ENCODE data around the gene SENP2.
"Not testable (repeated sequence)": the region's sequence is repeated elsewhere in the genome, so short reads cannot be mapped to it uniquely, and the experiment has no call there.

The SENP2 gene

DNA sequence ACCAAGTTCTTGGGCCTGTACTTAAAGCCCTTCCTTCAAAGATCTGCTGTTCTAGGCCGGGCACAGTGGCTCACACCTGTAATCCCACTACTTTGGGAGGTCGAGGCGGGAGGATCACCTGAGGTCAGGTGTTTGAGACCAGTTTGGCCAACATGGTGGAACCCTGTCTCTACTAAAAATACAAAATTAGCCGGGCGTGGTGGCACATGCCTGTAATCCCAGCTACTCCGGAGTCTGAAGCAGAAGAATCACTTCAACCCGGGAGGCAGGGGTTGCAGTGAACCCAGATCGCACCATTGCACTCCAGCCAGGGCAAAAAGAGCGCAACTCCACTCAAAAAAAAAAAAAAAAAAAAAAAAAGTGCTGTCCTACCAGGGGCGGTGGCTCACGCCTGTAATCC is 52.6 kb downstream of the SENP2 start:
- not testable (repeated sequence) for H3K9me3 ChIP-seq (ENCODE audit: control insufficient read depth, low read length)

DNA sequence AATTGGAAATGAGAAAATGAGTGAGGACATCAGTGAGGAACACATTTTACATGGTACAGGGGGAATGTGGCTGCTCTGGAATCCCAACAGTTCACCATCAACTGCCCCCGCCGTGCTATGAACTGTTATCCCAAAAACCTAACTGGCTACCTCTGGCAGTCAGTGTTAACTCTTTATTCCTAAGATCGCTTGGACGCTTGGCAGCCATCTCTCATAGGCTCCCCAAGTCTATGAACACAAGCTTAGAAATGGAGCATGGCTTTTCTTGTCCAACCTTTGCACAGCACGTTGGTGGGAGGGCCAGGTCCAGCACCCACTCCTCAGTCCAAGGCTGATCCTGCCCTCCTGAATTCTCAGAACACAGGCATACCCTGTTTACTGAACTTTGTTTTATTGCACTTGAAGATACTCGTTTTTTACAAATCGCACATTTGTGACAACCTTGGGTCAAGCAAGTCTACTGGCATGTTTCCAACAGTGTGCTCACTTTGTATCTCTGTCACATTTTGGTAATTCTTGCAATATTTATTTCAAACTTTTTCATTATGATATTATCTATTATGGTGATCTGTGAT is 53.6 kb downstream of the SENP2 start:
- no peaks in the 10 kb centered on the region for H3K4me1 ChIP-seq (ENCODE audit: control insufficient read depth, insufficient read depth, low read length)
- no peak overlapping the region for H3K4me3 ChIP-seq (ENCODE audit: low read length)
- H3K9ac ChIP-seq (ENCODE audit: low read length), result no peak overlapping the region
- no peaks in the 10 kb centered on the region for H3K36me3 ChIP-seq (ENCODE audit: control insufficient read depth, insufficient read depth, low read length)
- no peaks in the 10 kb centered on the region for H3K9me3 ChIP-seq (ENCODE audit: control insufficient read depth, low read length)
- H3K27me3 ChIP-seq (ENCODE audit: control insufficient read depth, insufficient read depth, low read length), result no peaks in the 10 kb centered on the region

More for the DNA sequence above, 52.6 kb downstream of the SENP2 start:
- H3K4me1 ChIP-seq (ENCODE audit: control insufficient read depth, insufficient read depth, low read length); H3K9ac ChIP-seq (ENCODE audit: low read length); H3K36me3 ChIP-seq (ENCODE audit: control insufficient read depth, insufficient read depth, low read length); H3K4me3 ChIP-seq (ENCODE audit: low read length); H3K27me3 ChIP-seq (ENCODE audit: control insufficient read depth, insufficient read depth, low read length): not testable (repeated sequence)

DNA sequence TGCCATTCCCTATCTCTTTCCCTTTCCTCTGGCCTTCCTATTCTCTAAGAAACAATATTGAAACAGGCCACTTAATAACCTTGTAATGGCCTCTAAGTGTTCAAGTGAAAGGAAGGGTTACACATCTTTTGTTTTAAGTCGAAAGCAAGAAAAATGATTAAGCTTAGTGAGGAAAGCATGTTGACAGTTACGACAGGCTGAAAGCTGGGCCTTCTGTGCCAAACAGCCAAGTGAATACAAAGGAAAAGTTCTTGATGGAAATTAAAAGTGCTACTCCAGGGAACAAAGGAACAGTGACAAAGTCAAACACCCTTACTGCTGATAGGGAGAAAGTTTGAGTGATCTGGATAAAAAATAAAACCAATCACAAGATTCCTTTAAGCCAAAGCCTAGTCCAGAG is 54.2 kb downstream of the SENP2 start:
- H3K27me3 ChIP-seq (ENCODE audit: control insufficient read depth, insufficient read depth, low read length), result no peaks in the 10 kb centered on the region
- H3K36me3 ChIP-seq (ENCODE audit: control insufficient read depth, insufficient read depth, low read length), result no peaks in the 10 kb centered on the region
- H3K9ac ChIP-seq (ENCODE audit: low read length), result no peak overlapping the region

DNA sequence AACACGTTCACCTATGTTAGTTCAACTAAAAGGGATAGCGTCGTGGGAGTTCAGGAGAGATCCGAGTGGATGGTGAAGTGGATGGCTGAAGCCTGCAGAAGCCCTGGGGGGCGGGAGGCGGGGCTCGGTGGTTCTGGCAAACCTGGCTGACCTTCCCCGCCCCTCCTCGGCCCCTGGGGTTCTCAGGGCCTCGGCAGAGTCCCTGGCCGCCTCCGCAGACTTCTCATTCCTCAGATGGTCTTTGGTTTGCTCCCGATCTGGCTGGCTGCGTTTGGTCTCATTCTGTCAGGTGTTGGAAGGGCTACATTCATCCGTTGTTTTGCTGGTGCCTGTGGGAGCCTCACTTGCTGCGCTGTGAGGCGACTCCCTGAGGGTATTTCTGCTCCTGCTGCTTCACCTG is 59.1 kb downstream of the SENP2 start:
- not testable (repeated sequence) for H3K9ac ChIP-seq (ENCODE audit: low read length); H3K36me3 ChIP-seq (ENCODE audit: control insufficient read depth, insufficient read depth, low read length); H3K9me3 ChIP-seq (ENCODE audit: control insufficient read depth, low read length); H3K27me3 ChIP-seq (ENCODE audit: control insufficient read depth, insufficient read depth, low read length); H3K4me3 ChIP-seq (ENCODE audit: low read length); H3K4me1 ChIP-seq (ENCODE audit: control insufficient read depth, insufficient read depth, low read length)

More for the DNA sequence above, 54.2 kb downstream of the SENP2 start:
- Histone ChIP-seq H3K4me3 (ENCODE audit: low read length) (no peak overlapping the region), H3K9me3 (ENCODE audit: control insufficient read depth, low read length) (no peaks in the 10 kb centered on the region), H3K4me1 (ENCODE audit: control insufficient read depth, insufficient read depth, low read length) (no peaks in the 10 kb centered on the region)

DNA sequence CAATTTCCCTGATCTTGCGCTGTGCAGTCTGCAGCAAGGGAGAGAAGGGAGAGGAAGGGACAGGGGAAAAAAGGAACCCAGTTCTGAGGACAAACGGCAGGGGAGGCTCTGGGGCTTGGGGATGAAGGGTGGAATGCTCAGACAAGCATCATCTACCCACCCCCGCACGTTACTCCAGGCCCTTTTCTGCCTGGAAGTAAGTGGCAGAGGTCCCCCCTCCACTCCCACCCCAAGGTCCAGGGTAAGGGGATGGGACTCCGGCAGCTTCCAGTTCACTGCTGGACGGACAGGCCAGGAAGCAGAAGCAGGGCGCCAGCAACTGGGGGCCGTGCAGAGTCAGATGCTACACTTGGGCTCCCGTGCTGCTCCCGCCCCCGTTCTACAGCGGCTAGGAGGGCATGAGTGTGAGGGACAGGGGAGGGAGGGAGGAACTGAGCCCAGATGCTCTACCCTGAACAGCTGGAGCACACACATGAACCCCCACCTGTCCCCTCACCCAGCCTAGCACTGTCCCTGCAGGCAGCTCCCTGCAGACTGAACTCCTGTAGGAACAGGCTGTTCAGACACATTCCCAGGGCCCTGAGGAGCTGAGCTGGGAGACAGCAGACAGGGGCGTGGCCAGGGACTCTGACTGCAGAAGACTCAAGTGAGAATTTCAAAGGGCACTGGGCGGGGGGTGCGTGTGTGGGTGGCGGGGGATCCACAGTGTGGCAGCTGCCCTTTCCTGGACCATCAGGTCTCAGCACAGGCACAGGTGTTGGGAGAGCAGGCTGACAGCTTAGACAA is 59.7 kb downstream of the SENP2 start:
- no peaks in the 10 kb centered on the region for H3K36me3 ChIP-seq (ENCODE audit: control insufficient read depth, insufficient read depth, low read length)
- H3K9ac ChIP-seq (ENCODE audit: low read length), result no peak overlapping the region

DNA sequence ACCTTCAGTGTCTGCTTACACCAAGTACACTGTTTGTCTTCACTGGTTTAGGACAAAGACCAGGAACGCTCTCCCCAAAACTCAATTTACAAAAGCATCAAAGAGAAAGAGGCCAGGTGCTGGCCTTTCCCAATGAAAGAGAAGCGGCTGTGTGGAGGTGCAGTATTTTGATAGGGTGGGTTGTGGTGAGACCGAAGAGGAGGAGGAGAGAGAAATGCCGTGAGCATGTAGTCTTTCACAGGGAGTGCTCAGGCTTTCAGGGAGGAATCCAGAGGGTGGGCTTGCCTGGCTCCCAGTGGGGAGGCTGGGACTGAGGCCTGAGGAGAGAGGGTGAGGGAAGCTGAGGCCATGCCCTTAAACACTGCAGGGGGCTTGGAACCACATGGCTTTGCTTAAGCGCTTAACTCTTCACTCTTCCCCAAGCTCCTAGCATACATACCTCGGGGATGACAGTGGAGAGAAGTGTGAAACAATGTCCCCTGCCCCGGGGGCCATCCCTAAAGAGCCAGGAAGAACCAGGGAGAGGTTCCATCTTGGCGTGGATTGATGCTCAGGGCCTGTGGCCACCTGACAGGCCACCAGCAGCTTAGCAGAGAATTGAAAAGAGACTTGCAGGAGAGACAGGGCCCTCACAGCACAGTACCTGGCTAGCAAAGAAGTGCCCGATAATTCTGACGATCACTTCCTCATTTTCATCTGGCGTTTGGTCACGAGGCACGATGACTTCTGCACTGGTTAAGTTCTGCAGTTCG is 60.5 kb downstream of the SENP2 start:
- no peak overlapping the region for H3K9ac ChIP-seq (ENCODE audit: low read length)
- H3K4me1 ChIP-seq (ENCODE audit: control insufficient read depth, insufficient read depth, low read length), result no peaks in the 10 kb centered on the region
- no peaks in the 10 kb centered on the region for H3K27me3 ChIP-seq (ENCODE audit: control insufficient read depth, insufficient read depth, low read length)
- H3K36me3 ChIP-seq (ENCODE audit: control insufficient read depth, insufficient read depth, low read length), result no peaks in the 10 kb centered on the region
- H3K4me3 ChIP-seq (ENCODE audit: low read length), result no peak overlapping the region
- no peaks in the 10 kb centered on the region for H3K9me3 ChIP-seq (ENCODE audit: control insufficient read depth, low read length)

More for the DNA sequence above, 59.7 kb downstream of the SENP2 start:
- Histone ChIP-seq H3K27me3 (ENCODE audit: control insufficient read depth, insufficient read depth, low read length) (no peaks in the 10 kb centered on the region), H3K4me1 (ENCODE audit: control insufficient read depth, insufficient read depth, low read length) (no peaks in the 10 kb centered on the region), H3K9me3 (ENCODE audit: control insufficient read depth, low read length) (no peaks in the 10 kb centered on the region), H3K4me3 (ENCODE audit: low read length) (no peak overlapping the region)

DNA sequence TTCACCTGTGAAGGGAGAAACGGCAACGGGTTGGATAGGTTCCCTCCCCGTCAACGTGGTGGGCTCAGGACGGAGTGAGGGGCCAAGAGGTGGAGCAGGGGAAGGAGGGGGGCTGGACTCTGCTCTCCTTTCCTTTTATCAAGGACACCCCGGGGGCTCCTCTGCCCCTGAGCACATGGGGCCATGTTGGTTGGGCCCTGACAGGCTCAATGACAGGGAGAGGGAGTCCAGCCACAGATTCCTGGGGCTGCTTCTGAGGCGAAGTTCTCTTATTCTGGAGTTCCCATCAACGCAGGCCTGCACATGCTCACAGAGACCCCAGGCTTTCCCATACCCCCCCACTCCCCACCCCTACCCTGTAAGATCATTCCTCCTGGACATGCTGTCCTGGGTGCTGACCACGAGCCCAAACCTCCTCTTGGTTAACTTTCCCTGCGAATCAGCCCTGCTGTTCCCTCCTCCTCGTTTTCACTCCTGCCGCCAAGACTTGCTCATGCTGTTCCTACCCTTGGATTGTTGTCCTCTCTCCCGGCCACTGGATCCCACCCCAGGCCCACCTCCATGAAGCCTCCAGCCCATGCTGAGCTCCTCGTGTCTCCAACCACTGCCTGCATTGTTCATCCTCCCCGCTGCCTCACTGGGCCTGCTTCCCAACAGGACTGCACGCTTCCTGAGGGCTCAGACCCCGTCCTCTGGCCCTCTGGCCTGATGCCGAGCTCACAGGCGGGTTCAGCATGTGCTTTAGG is 61.2 kb downstream of the SENP2 start:
- Histone ChIP-seq H3K36me3 (ENCODE audit: control insufficient read depth, insufficient read depth, low read length) (no peaks in the 10 kb centered on the region), H3K27me3 (ENCODE audit: control insufficient read depth, insufficient read depth, low read length) (no peaks in the 10 kb centered on the region), H3K4me1 (ENCODE audit: control insufficient read depth, insufficient read depth, low read length) (no peaks in the 10 kb centered on the region), H3K4me3 (ENCODE audit: low read length) (no peak overlapping the region), H3K9me3 (ENCODE audit: control insufficient read depth, low read length) (no peaks in the 10 kb centered on the region), H3K9ac (ENCODE audit: low read length) (no peak overlapping the region)

DNA sequence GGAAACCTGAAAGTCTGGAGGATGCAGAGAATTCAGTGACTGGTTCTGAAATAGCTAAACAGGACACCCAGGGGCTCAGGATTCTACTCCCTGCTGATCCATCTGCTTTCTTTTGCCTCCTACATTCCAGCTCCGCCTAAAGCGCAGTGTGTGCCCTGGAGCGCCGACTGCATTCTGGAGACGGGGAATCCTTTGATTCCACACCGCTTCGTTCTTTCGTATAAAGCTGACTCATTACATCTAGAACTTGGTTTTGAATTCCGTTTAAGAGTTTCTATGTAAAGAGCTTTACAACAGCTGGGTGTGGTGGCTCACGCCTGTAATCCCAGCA is 61.8 kb downstream of the SENP2 start:
- Histone ChIP-seq H3K9ac (ENCODE audit: low read length) (no peak overlapping the region), H3K4me1 (ENCODE audit: control insufficient read depth, insufficient read depth, low read length) (no peaks in the 10 kb centered on the region), H3K27me3 (ENCODE audit: control insufficient read depth, insufficient read depth, low read length) (no peaks in the 10 kb centered on the region), H3K9me3 (ENCODE audit: control insufficient read depth, low read length) (no peaks in the 10 kb centered on the region), H3K36me3 (ENCODE audit: control insufficient read depth, insufficient read depth, low read length) (no peaks in the 10 kb centered on the region), H3K4me3 (ENCODE audit: low read length) (no peak overlapping the region)

DNA sequence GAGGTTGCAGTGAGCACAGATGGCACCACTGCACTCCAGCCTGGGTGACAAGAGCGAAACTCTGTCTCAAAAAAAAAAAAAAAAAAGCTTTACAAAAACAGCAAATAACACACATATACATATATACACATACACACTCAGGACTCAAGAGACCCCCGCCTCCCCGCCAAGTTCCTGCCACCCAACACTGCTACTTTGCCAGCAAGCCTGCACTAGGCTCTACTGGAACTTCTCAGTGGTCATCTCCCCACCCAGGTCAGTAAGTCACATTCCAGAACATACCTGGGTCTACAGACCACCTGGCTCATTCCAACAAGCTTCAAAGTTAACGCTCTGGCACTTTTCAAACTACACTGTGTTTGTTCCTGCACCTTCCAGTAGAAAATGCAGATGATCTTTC is 62.3 kb downstream of the SENP2 start:
- H3K27me3 ChIP-seq (ENCODE audit: control insufficient read depth, insufficient read depth, low read length), result no peaks in the 10 kb centered on the region
- H3K36me3 ChIP-seq (ENCODE audit: control insufficient read depth, insufficient read depth, low read length), result no peaks in the 10 kb centered on the region
- H3K9me3 ChIP-seq (ENCODE audit: control insufficient read depth, low read length), result no peaks in the 10 kb centered on the region
- H3K4me3 ChIP-seq (ENCODE audit: low read length), result no peak overlapping the region
- H3K4me1 ChIP-seq (ENCODE audit: control insufficient read depth, insufficient read depth, low read length), result no peaks in the 10 kb centered on the region
- H3K9ac ChIP-seq (ENCODE audit: low read length), result no peak overlapping the region

DNA sequence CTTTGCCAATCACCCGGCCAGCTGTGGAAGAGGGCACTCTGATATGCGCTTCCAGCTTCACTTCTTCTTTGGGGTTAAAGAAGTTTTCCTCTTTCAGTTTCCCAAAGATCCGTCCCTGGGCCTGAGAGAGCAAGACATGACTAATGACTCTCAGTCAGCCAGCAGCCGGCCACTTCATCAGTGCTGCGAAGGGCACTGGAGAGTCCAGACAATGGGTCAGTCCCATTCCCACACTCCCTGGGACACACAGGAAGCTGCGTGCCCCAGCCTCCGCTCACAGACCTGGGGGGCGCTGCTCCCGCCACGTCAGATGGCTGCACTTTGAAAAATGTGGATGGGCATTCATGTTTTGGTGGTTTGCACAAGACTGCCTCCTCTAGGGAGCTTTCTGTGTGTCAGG is 63.3 kb downstream of the SENP2 start:
- Histone ChIP-seq H3K4me1 (ENCODE audit: control insufficient read depth, insufficient read depth, low read length) (no peaks in the 10 kb centered on the region), H3K36me3 (ENCODE audit: control insufficient read depth, insufficient read depth, low read length) (no peaks in the 10 kb centered on the region), H3K9ac (ENCODE audit: low read length) (no peak overlapping the region), H3K27me3 (ENCODE audit: control insufficient read depth, insufficient read depth, low read length) (no peaks in the 10 kb centered on the region), H3K9me3 (ENCODE audit: control insufficient read depth, low read length) (no peaks in the 10 kb centered on the region), H3K4me3 (ENCODE audit: low read length) (no peak overlapping the region)

DNA sequence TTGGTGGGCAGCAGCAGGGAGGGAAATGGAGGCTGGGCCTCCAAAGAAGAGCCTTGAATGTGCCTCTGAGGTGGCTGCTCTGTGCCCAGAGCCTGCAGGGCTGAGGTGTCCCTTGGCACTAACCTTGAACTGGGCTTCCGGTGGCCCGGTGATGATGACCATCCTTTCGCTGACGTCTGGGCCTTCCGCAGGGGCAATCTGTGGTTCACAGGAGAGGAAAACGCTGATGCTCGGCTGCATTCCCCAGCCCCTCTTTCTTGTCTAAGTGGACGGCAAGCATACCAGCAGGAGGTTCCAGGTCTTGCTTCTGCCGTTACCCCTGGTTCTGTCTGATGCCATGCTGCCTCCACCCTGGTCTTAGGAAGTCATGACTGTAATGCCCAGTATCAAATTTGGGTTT is 65.9 kb downstream of the SENP2 start:
- Histone ChIP-seq H3K9ac (ENCODE audit: low read length) (no peak overlapping the region), H3K4me1 (ENCODE audit: control insufficient read depth, insufficient read depth, low read length) (no peaks in the 10 kb centered on the region), H3K36me3 (ENCODE audit: control insufficient read depth, insufficient read depth, low read length) (no peaks in the 10 kb centered on the region), H3K27me3 (ENCODE audit: control insufficient read depth, insufficient read depth, low read length) (no peaks in the 10 kb centered on the region), H3K9me3 (ENCODE audit: control insufficient read depth, low read length) (no peaks in the 10 kb centered on the region), H3K4me3 (ENCODE audit: low read length) (no peak overlapping the region)
